H1 (cell line): ENCODE measurements around the gene EYA4.

Experiments
- CBX5 ChIP-seq: fragments of 300-800, 300-1000 bp; sonication (generic); IDR thresholded peaks from 2 replicates; pipeline ENCODE4 v1.7.1; 2016; ENCODE audit warnings: antibody characterized with exemption, low read length, low read depth
- CHD2 ChIP-seq: IDR thresholded peaks from 2 replicates; pipeline ENCODE4 v1.6.1; 2012; ENCODE audit warnings: low read length, improper control_type of control experiment
- CTCF ChIP-seq, 3 experiments: IDR thresholded peaks; 1 replicate in 2 of 3; 2 replicates in 1 of 3; pipeline versions ENCODE4 v1.5.1 to v1.6.1; 2011; ENCODE audit warnings: low read length in 3 of 3, mild to moderate bottlenecking in 3 of 3, inconsistent platforms in 2 of 3, low read depth in 1 of 3, moderate library complexity in 1 of 3; ENCODE audit not compliant: insufficient read depth in 1 of 3; ENCODE audit errors: control extremely low read depth in 1 of 3
- E2F6 ChIP-seq: IDR thresholded peaks from 2 replicates; pipeline ENCODE4 v1.6.1; 2012; ENCODE audit warnings: inconsistent platforms
- GABPA ChIP-seq: IDR thresholded peaks from 2 replicates; pipeline ENCODE4 v1.6.1; 2011; ENCODE audit warnings: mild to moderate bottlenecking, low read length, moderate library complexity, borderline replicate concordance; ENCODE audit not compliant: insufficient read depth
- MAFK ChIP-seq: IDR thresholded peaks from 2 replicates; pipeline ENCODE4 v1.6.1; 2012; ENCODE audit warnings: low read depth, mild to moderate bottlenecking, improper control_type of control experiment, low read length
- MAX ChIP-seq: IDR thresholded peaks from 2 replicates; pipeline ENCODE4 v1.6.1; 2012; ENCODE audit warnings: inconsistent platforms
- POLR2A ChIP-seq, 2 experiments: IDR thresholded peaks; 1 replicate in 1 of 2; 2 replicates in 1 of 2; pipeline ENCODE4 v1.6.1; 2011; ENCODE audit warnings: low read depth in 2 of 2, low read length in 2 of 2, mild to moderate bottlenecking in 2 of 2; ENCODE audit errors: control extremely low read depth in 1 of 2
- POU5F1 ChIP-seq: IDR thresholded peaks from 2 replicates; pipeline ENCODE4 v1.6.1; 2011; ENCODE audit warnings: low read depth, mild to moderate bottlenecking, low read length, moderate library complexity
- RBBP5 ChIP-seq: IDR thresholded peaks from 2 replicates; pipeline ENCODE4 v1.7.1; 2012; ENCODE audit warnings: low read depth, mild to moderate bottlenecking, inconsistent platforms, low read length, moderate library complexity, borderline replicate concordance
- RFX5 ChIP-seq: IDR thresholded peaks from 2 replicates; pipeline ENCODE4 v1.6.1; 2011; ENCODE audit warnings: low read depth, low read length, improper control_type of control experiment, borderline replicate concordance
- SP2 ChIP-seq: IDR thresholded peaks from 2 replicates; pipeline ENCODE4 v1.6.1; 2012; ENCODE audit warnings: mild to moderate bottlenecking, low read length, inconsistent platforms
- TAF1 ChIP-seq: IDR thresholded peaks from 2 replicates; pipeline ENCODE4 v1.6.1; 2011; ENCODE audit warnings: mild to moderate bottlenecking, low read depth, low read length
- TBP ChIP-seq: IDR thresholded peaks from 2 replicates; pipeline ENCODE4 v1.6.1; 2011; ENCODE audit warnings: low read depth, low read length, improper control_type of control experiment

- no peak for TF ChIP-seq E2F6
- no peak for TF ChIP-seq CTCF (IDR thresholded peaks at IDR 0.05; ENCODE audit: control extremely low read depth in 1 of 3, insufficient read depth in 1 of 3, low read depth in 1 of 3, low read length in 3 of 3)
- no peak for TF ChIP-seq POLR2A (IDR thresholded peaks at IDR 0.05; ENCODE audit: control extremely low read depth in 1 of 2, low read depth in 2 of 2, low read length in 2 of 2)
- TF ChIP-seq POU5F1, result no peak
- TF ChIP-seq MAX, result no peak
- no peak for TF ChIP-seq RBBP5
- no peak for TF ChIP-seq CHD2
- TF ChIP-seq TAF1, result no peak
- no peak for TF ChIP-seq GABPA
- no peak for TF ChIP-seq MAFK
- TF ChIP-seq TBP, result no peak
- no peak for TF ChIP-seq SP2
- no peak for TF ChIP-seq CBX5
- TF ChIP-seq RFX5, result no peak
Measured at GRCh38 chr6:133415262-133415661, 174.1 kb downstream of the EYA4 start.
